ENCODE results near the gene ZNF664. TPM values are rescaled to one million over a fixed set of nuclear protein-coding genes. Genes with fewer than 3 reads are reported as not detected.

ZNF664 gene
- total RNA-seq, 1 donor from 2014 or later = 310 TPM

- DNase-seq = no peak
- Mint-ChIP-seq H3K4me1 (ENCODE audit: low read depth, unreplicated experiment) (peaks cover 18% of the 10 kb centered on the region), H3K9me3 (ENCODE audit: unreplicated experiment) (no peaks in the 10 kb centered on the region), H3K4me3 (ENCODE audit: unreplicated experiment) (no peak overlapping the region), H3K27ac (ENCODE audit: unreplicated experiment) (no peak overlapping the region), H3K36me3 (ENCODE audit: unreplicated experiment) (no peaks in the 10 kb centered on the region), H3K27me3 (ENCODE audit: unreplicated experiment) (no peaks in the 10 kb centered on the region)
- TF ChIP-seq CTCF (IDR thresholded peaks at IDR 0.05; ENCODE audit: partially characterized antibody, unreplicated experiment) = no peak
These were observed 24.2 kb downstream of the ZNF664 start for GRCh38 chr12:123997033-123997822.

- no peaks in the 10 kb centered on the region for H3K27me3 Mint-ChIP-seq (ENCODE audit: unreplicated experiment)
- H3K4me1 Mint-ChIP-seq (ENCODE audit: low read depth, unreplicated experiment) = peaks cover 18% of the 10 kb centered on the region
- DNase-seq = no peak
- H3K36me3 Mint-ChIP-seq (ENCODE audit: unreplicated experiment) = no peaks in the 10 kb centered on the region
- TF ChIP-seq CTCF (IDR thresholded peaks at IDR 0.05; ENCODE audit: partially characterized antibody, unreplicated experiment) = no peak
- H3K4me3 Mint-ChIP-seq (ENCODE audit: unreplicated experiment) = no peak overlapping the region
- no peaks in the 10 kb centered on the region for H3K9me3 Mint-ChIP-seq (ENCODE audit: unreplicated experiment)
- no peak overlapping the region for H3K27ac Mint-ChIP-seq (ENCODE audit: unreplicated experiment)
These were observed 24.9 kb downstream of the ZNF664 start for GRCh38 chr12:123997908-123998307.

- Mint-ChIP-seq H3K4me1 (ENCODE audit: low read depth, unreplicated experiment) (peaks cover 18% of the 10 kb centered on the region), H3K36me3 (ENCODE audit: unreplicated experiment) (no peaks in the 10 kb centered on the region), H3K4me3 (ENCODE audit: unreplicated experiment) (no peak overlapping the region), H3K27ac (ENCODE audit: unreplicated experiment) (no peak overlapping the region), H3K9me3 (ENCODE audit: unreplicated experiment) (no peaks in the 10 kb centered on the region), H3K27me3 (ENCODE audit: unreplicated experiment) (no peaks in the 10 kb centered on the region)
- DNase-seq = no peak
- TF ChIP-seq CTCF (IDR thresholded peaks at IDR 0.05; ENCODE audit: partially characterized antibody, unreplicated experiment) = no peak
These were observed 25.5 kb downstream of the ZNF664 start for GRCh38 chr12:123998344-123998990.

GRCh38 chr12:123998991-123999359 lies 26.0 kb downstream of the ZNF664 start:
- Mint-ChIP-seq H3K9me3 (ENCODE audit: unreplicated experiment) (no peaks in the 10 kb centered on the region), H3K36me3 (ENCODE audit: unreplicated experiment) (no peaks in the 10 kb centered on the region), H3K4me1 (ENCODE audit: low read depth, unreplicated experiment) (peaks cover 18% of the 10 kb centered on the region), H3K27ac (ENCODE audit: unreplicated experiment) (no peak overlapping the region), H3K27me3 (ENCODE audit: unreplicated experiment) (no peaks in the 10 kb centered on the region), H3K4me3 (ENCODE audit: unreplicated experiment) (no peak overlapping the region)
- no peak for TF ChIP-seq CTCF (IDR thresholded peaks at IDR 0.05; ENCODE audit: partially characterized antibody, unreplicated experiment)
- no peak for DNase-seq

GRCh38 chr12:124000111-124000510 lies 27.1 kb downstream of the ZNF664 start:
- DNase-seq = no peak
- H3K36me3 Mint-ChIP-seq (ENCODE audit: unreplicated experiment) = no peaks in the 10 kb centered on the region
- no peak overlapping the region for H3K4me3 Mint-ChIP-seq (ENCODE audit: unreplicated experiment)
- peaks cover 15% of the 10 kb centered on the region for H3K4me1 Mint-ChIP-seq (ENCODE audit: low read depth, unreplicated experiment)
- H3K27ac Mint-ChIP-seq (ENCODE audit: unreplicated experiment) = no peak overlapping the region
- no peak for TF ChIP-seq CTCF (IDR thresholded peaks at IDR 0.05; ENCODE audit: partially characterized antibody, unreplicated experiment)
- H3K27me3 Mint-ChIP-seq (ENCODE audit: unreplicated experiment) = no peaks in the 10 kb centered on the region
- no peaks in the 10 kb centered on the region for H3K9me3 Mint-ChIP-seq (ENCODE audit: unreplicated experiment)
